Chondrocyte (in vitro differentiated cells): ENCODE results near the gene HSD11B1. TPM values are rescaled to one million over a fixed set of nuclear protein-coding genes. Genes with fewer than 3 reads are reported as not detected.

Experiments
- DNase-seq: peaks from one replicate; pipeline ENCODE4 v3.0.0; 2021; ENCODE audit warnings: mixed read lengths, low spot score
- H3K27ac Mint-ChIP-seq: one replicate; pipeline ENCODE4 v1.8.0; 2021; ENCODE audit warnings: mild to moderate bottlenecking, moderate library complexity, mixed read lengths; ENCODE audit not compliant: unreplicated experiment
- H3K27me3 Mint-ChIP-seq: 2 replicates; pipeline ENCODE4 v1.8.0; 2021; ENCODE audit warnings: low read depth, mixed read lengths
- H3K36me3 Mint-ChIP-seq: 2 replicates; pipeline ENCODE4 v1.8.0; 2021; ENCODE audit warnings: low read depth, mixed read lengths
- H3K4me1 Mint-ChIP-seq: 2 replicates; pipeline ENCODE4 v1.8.0; 2021; ENCODE audit warnings: low read depth, mild to moderate bottlenecking, mixed read lengths
- H3K4me3 Mint-ChIP-seq: one replicate; pipeline ENCODE4 v1.8.0; 2021; ENCODE audit warnings: mild to moderate bottlenecking, moderate library complexity, mixed read lengths; ENCODE audit not compliant: unreplicated experiment
- H3K9me3 Mint-ChIP-seq: 2 replicates; pipeline ENCODE4 v1.8.0; 2021; ENCODE audit warnings: low read depth, mixed read lengths
- total RNA-seq: library from RNA; stranded (reverse); gene quantifications from 3 replicates; pipeline ENCODE4 v1.2.1, GENCODE V29; 2021
- TF ChIP-seq, protein P1 (sequence below): fragments of 200-600 bp; sonication (generic); IDR thresholded peaks from 2 replicates; pipeline ENCODE4 v1.5.0; 2021; ENCODE audit warnings: antibody characterized with exemption, mild to moderate bottlenecking, moderate library complexity

Gene HSD11B1
- total RNA-seq, 1 donor from 2014 or later = not detected

DNA sequence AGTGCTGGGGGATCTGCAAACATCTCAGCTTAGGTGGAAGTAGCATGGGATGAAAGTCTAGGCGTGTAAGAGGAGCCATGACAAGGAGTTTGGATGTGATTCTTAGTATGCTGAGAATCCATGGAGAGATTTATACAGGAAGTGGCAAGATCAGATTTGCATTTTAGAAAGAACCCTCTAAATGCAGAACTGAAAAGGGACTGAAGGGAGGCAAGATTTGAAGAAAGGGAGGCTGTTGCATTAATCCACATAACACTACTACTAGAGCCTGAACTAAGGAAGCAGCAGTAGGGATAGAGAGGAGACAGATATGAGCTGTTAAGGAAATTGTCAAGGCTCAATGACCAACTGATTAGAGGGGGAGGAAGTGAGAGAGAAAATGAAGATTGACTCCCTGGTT is 69.9 kb downstream of the HSD11B1 start:
- H3K27ac Mint-ChIP-seq = no peak overlapping the region
- no peaks in the 10 kb centered on the region for H3K4me1 Mint-ChIP-seq
- H3K27me3 Mint-ChIP-seq = peaks cover 10% of the 10 kb centered on the region
- H3K9me3 Mint-ChIP-seq = no peaks in the 10 kb centered on the region
- H3K36me3 Mint-ChIP-seq = no peaks in the 10 kb centered on the region
- no peak overlapping the region for H3K4me3 Mint-ChIP-seq
- TF ChIP-seq, protein P1, sequence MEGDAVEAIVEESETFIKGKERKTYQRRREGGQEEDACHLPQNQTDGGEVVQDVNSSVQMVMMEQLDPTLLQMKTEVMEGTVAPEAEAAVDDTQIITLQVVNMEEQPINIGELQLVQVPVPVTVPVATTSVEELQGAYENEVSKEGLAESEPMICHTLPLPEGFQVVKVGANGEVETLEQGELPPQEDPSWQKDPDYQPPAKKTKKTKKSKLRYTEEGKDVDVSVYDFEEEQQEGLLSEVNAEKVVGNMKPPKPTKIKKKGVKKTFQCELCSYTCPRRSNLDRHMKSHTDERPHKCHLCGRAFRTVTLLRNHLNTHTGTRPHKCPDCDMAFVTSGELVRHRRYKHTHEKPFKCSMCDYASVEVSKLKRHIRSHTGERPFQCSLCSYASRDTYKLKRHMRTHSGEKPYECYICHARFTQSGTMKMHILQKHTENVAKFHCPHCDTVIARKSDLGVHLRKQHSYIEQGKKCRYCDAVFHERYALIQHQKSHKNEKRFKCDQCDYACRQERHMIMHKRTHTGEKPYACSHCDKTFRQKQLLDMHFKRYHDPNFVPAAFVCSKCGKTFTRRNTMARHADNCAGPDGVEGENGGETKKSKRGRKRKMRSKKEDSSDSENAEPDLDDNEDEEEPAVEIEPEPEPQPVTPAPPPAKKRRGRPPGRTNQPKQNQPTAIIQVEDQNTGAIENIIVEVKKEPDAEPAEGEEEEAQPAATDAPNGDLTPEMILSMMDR = no peak
- DNase-seq = no peak

DNA sequence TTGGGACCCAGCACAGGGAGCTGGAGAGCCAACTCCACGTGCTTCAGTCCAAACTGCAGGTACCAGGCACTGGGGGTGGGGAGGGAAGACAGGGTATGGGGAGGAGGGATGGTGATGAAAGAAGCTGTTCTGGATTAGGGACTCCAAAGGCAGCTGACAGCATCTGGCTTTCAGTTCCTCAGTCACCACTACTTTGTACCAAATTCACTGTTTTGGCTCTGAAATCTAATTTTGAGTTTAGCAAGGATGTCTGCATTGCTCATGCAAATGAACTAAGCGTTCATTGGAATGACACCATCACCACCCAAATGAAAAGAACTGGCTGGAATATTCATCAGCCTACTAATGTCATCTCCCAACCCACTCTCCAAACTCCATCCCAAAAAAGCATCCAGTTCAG is 71.0 kb downstream of the HSD11B1 start:
- H3K36me3 Mint-ChIP-seq = no peaks in the 10 kb centered on the region
- no peak for DNase-seq
- H3K4me3 Mint-ChIP-seq = no peak overlapping the region
- peaks cover 10% of the 10 kb centered on the region for H3K27me3 Mint-ChIP-seq
- TF ChIP-seq, protein P1 = no peak
- no peaks in the 10 kb centered on the region for H3K9me3 Mint-ChIP-seq
- H3K4me1 Mint-ChIP-seq = no peaks in the 10 kb centered on the region
- H3K27ac Mint-ChIP-seq = no peak overlapping the region

DNA sequence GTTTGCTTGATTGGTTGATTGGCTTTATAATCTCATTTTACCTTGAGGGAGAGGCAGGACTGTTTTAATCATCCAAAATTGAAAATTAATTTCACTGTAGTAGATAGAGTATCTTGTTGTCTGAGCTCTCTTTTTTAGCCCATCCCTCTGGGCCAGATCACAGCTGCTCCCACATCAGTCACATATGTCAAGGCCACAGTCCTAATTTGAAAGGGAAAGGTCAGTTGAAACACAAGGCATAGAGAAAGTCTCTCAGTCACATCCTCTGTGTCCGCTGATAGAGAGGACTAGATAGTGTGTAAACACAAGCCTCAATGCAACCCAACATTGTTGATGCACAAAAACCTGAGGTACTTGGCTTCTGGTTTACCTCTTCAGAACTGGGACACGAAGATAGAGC is 72.9 kb downstream of the HSD11B1 start:
- Mint-ChIP-seq H3K9me3 (peaks cover 2% of the 10 kb centered on the region), H3K4me1 (no peaks in the 10 kb centered on the region), H3K36me3 (peaks cover 2% of the 10 kb centered on the region), H3K27me3 (peaks cover 10% of the 10 kb centered on the region), H3K4me3 (no peak overlapping the region), H3K27ac (no peak overlapping the region)
- TF ChIP-seq, protein P1 = no peak
- DNase-seq = no peak

DNA sequence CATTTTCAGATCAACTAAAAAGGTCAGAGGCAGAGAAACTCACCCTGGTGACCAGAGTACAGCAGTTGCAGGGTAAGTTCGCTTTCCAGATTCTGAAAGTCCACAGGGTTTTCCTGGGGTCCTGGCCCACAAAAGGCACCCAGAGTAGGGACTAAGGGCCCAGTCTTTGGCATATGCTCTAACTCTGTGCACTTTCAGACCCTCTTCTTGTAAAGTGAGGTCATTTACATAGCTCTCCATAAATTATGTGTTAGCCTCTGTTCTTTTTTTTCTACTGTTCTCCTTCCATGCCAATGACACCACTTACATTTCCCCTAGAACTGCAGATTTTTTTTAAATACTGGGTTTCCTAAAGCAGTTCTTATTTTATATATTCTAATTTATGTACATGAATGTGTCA is 73.5 kb downstream of the HSD11B1 start:
- Mint-ChIP-seq H3K27ac (no peak overlapping the region), H3K4me1 (no peaks in the 10 kb centered on the region), H3K9me3 (peaks cover 2% of the 10 kb centered on the region), H3K4me3 (no peak overlapping the region), H3K27me3 (peaks cover 6% of the 10 kb centered on the region), H3K36me3 (peaks cover 2% of the 10 kb centered on the region)
- TF ChIP-seq, protein P1 = no peak
- DNase-seq = no peak

DNA sequence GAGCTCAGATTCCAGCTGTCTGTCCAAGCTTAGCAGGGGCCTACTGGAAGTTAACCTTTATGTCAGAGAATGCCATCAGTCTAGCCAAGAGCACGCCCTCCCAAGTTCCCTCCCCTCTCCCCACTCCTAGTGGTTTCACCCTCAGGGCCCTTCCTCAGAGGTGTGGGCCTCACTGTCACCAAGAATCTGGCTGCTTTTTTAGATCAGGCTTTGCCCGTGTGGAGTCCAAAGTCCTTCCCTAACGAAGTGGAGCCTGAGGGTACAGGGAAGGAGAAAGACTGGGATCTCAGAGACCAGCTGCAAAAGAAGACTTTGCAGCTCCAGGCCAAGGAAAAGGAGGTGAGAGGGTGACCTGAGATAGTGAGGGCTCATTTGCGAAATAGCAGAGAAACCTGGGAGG is 75.6 kb downstream of the HSD11B1 start:
- peaks cover 2% of the 10 kb centered on the region for H3K36me3 Mint-ChIP-seq
- H3K27me3 Mint-ChIP-seq = peaks cover under 1% of the 10 kb centered on the region
- TF ChIP-seq, protein P1 = no peak
- no peak overlapping the region for H3K27ac Mint-ChIP-seq
- H3K4me3 Mint-ChIP-seq = no peak overlapping the region
- peaks cover 14% of the 10 kb centered on the region for H3K4me1 Mint-ChIP-seq
- DNase-seq = no peak
- H3K9me3 Mint-ChIP-seq = peaks cover 2% of the 10 kb centered on the region
